GM21529 (cell line): ENCODE measurements around the gene MCM9.
"Not testable (repeated sequence)": the region's sequence is repeated elsewhere in the genome, so short reads cannot be mapped to it uniquely, and the experiment has no call there.

Experiments used
- ATAC-seq: cut with Tn5 transposase; IDR thresholded peaks from one replicate; pipeline ENCODE4 v1.9.1; 2021; ENCODE audit not compliant: unreplicated experiment

The MCM9 gene

DNA sequence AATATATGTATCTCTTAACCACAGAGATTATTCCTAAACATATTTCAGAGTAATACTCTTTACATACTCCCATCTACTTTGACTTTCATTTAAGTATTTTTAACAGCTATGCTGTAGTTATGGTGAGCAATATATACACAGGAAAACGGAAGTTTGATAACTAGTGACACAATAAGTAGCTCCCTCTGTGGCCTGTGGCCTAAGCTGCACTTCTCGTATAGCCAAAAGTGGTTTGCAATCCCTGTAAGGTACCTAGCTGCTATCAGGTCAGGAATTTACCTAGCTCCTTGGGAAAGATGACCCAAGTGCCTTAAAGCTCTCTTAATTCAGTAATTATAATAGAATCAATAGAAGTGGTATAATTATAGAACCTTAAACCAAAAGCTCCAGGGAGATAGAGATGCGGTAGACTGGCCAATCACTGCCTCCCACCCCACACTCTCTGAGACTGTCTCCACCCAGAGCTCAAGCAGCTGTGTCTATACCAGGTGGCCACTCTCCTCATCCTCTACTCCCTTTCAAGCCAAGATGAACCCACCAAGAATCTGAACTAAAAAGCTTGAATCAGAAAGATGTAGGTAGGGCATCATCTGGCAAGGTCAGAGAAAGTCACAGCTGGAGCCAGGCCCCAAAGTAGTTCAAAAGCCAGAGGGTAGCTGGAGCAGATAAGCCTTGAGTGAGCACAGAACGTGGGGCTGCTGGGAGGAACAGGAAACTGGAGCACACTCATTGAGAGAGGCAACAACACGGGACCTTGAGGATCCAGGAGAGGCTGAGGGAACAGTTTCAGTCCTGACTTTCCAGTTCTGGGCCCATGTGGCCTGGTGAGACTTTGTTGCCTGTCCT lies 125.9 kb downstream of the MCM9 start:
- ATAC-seq, result peak; percentile 58

DNA sequence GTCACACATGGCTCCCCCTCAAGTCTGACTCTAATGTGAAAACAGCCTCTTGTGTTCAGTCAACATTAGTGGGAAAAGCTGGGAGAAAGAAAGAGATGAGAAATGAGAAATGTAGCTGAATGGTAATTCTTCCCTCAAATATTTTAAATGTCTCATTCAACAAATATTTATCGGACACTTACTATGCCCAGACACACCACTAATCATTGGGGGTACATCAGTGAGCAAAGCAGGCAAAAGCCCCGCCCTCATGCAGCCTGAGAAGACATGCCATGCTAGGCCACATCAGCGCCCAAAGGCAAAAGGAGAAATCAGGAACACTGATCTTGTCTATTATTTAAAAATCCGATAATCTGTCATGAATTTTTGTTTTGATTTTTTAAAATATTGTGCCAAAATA lies 130.9 kb downstream of the MCM9 start:
- ATAC-seq, result no peak

GRCh38 chr6:118801257-118801656 lies 133.7 kb downstream of the MCM9 start:
- no peak for ATAC-seq

- ATAC-seq, result peak; percentile 96
These were observed 134.4 kb downstream of the MCM9 start for GRCh38 chr6:118800394-118801071.

DNA sequence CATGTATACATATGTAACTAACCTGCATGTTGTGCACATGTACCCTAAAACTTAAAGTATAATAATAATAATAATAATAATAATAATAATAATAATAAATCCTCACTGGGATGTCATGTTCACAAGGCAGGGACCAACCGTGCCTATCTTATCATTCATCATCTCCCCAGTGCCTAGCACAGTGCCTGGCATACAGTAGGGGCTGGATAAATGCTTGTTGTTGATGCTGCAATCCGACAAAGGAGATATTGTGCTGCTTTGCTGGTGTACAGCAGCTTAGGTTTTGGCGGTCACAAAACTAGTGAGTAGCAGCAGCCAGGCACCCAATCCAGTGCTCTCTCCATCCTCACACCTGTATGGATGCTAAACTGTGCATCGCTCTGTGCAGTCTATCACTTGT lies 135.1 kb downstream of the MCM9 start:
- no peak for ATAC-seq

GRCh38 chr6:118796548-118796947 lies 138.4 kb downstream of the MCM9 start:
- ATAC-seq, result not testable (repeated sequence)

DNA sequence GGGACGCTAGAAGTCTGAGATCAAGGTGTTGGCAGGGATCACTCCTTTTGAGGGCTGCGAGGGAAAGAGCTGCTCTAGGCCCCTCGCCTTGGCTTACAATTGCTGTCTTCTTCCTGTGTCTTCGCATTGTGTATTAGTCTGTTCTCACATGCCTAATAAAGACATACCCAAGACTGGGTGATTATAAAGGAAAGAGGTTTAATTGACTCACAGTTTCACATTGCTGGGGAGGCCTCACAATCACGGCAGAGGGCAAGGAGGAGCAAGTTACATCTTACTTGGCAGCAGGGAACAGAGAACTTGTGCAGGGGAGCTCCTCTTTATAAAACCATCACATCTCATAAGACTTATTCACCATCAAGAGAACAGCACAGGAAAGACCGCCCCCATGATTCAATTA lies 143.5 kb downstream of the MCM9 start:
- ATAC-seq, result no peak

DNA sequence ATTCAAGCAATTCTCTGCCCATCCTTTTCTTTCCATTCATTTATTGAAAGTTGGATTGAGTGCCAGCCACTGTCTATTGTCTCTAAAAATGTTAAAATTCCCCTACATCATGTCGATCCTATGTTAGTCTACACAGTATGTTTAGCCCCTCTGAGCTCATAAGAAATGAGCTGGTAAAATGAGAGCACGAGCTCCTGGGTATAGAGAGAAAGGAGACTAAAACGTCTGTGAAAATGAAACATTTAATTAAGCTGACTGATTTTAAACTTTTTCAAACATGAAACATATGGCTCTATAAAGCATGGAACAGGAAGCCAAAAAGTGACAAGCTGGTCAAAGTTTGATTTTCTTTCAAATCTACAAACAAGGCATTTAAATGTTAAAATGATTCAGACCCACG lies 145.0 kb downstream of the MCM9 start:
- no peak for ATAC-seq

DNA sequence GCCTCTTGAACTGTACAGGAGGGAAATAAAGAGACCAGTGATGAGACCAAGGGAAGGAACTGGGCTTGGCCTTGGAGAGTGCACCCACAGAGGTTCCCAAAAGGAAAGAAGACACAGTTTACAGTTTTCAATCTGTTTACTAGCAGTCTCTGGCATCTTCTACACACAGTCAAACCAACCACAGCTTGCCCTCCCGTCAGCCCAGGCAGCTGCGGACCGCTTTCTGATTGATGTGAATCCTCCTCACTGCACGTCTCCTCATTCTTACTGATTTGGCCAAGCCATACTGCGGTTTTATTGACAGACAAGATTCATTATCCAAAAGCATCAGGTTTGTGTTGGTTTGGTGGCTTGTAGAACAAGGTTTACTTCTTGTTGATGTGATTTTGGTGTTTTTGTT lies 145.5 kb downstream of the MCM9 start:
- no peak for ATAC-seq

DNA sequence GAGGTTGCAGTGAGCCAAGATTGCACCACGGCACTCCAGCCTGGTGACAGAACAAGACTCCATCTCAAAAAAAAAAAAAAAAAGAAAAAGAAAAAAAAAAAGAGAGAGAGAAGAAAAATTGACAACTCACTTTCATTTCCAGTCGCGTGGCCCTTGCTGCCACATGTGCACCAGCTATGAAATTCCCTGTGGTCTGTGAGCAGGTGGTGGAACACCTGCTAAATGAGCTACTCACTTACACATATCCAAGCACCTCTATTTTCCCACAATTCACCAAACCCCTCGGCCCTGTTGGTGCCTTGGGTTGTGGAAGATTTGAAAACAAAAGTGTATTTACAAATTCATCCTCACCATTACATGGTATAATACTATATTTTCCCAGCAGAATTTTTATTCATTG lies 146.3 kb downstream of the MCM9 start:
- no peak for ATAC-seq

GRCh38 chr6:118787724-118788423 lies 147.1 kb downstream of the MCM9 start:
- no peak for ATAC-seq

DNA sequence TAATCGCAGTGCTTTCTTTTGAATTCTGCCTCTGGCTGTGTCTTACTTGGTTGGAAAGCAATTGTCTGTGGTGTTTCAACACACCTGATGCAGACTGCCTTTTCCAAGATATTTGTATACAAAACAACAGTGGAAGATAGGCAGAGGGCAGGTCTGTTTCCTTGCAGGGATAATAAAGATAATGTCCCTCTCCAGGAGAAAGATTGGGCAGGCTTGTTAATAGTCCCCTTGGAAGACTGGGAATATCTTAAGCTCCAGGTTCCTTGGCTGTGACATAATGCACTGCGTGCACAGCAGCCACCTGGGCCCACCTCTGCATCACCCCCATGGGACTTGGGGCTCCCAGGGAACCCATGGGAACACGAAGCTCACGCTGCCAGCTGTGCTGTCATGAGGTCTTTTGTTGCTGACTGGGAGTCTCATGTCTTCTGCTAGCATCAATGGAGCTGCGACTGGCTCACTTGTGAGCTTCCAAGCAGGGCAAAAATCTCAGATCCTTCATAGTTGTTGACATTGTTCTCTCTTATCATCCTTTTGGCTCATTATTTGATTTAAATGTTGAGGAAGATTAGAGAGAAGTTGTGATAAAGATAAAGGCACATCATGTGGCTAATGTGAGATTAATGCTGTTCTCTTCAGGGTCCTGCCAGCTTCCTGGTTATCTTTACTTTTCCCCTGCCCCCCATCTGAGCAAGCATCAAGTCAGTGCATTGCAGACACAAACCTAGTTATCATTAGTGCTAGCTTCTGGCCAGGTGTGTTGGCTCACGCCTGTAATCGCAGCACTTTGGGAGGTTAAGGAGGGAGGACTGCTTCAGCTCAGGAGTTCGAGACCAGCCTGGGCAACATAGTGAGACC lies 148.1 kb downstream of the MCM9 start:
- no peak for ATAC-seq

- no peak for ATAC-seq
These were observed 149.4 kb downstream of the MCM9 start for GRCh38 chr6:118785601-118786000.

DNA sequence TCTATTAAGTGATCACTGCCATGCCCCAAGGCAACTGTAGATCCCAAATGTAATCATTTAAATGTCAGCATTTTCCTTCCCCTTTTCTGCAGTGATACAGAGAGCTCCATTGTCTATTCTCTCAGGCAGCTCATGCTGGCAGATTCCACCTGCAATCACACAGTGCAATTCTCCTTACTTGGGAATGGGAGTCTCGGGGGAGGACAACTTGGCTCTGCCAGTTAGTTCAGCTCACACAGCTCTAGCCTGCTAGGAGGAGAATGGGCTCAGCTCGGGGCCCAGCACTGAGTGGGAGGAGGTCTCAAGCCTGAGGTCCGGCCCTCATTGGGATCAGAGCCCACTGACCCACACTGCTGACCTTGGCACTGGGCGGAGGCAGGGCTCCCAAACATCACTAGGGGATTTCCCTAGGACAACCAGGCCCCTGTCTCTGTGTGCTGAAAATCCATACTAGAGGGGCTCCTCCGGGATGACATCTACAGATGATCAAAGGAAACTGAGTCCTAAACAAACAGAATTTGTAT lies 150.3 kb downstream of the MCM9 start:
- ATAC-seq, result no peak

DNA sequence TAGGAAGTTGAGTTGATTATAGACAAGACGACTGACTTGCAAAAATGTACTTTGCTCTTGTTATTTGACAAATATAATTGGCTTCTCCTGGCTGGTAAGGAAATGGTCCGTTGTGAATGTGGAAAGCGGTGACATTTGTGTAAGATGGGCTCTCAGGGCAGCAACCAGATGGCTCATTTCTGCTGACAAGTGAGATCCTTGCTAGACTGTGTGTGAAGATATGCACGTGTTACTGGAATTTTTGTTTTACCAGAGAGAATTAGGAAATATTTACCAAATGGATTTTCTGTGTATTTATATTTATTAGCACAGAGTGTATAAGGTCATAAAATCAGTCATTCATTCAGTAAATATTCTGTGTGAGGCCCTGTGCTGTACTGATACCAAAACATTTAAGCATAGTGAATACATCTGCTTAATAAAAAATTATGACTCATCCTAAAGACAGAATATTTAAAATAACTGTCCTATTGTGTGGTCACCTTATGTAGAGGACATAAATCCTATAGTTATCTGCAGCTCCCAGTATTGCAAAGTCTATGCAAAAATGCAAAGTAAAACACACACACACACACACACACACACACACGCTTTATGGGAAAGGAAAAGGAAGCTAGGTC lies 150.9 kb downstream of the MCM9 start:
- no peak for ATAC-seq

DNA sequence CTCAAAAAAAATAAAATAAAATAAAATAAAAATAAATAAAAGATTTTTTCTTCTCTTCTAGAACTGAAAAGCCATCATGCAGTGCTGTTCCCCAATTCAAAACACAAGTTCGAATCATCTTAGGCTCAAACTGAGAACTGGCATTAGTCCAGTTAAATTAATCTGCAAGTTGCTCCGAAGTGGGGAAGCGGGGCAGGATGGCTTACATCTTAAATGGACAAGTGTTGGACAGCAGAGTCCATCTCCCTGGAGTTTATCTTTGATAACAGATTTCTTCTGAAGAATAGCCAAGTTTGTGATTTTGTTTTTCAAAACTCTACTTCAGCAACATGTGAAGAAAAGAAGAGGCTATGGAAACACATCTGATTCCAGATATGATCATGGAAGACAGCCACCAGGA lies 152.3 kb downstream of the MCM9 start:
- no peak for ATAC-seq

- ATAC-seq, result no peak
These were observed 153.1 kb downstream of the MCM9 start for GRCh38 chr6:118781897-118782296.

GRCh38 chr6:118780668-118781067 lies 154.3 kb downstream of the MCM9 start:
- no peak for ATAC-seq

GRCh38 chr6:118776607-118777549 lies 158.1 kb downstream of the MCM9 start:
- ATAC-seq, result peak; percentile 91
